Panc1 (cell line): ENCODE results near the gene SERPINB7. TPM values are rescaled to one million over a fixed set of nuclear protein-coding genes. Genes with fewer than 3 reads are reported as not detected.

Experiments used
- ATAC-seq: fragments of 200-7000 bp; cut with Tn5 transposase; 2 replicates; pipeline ENCODE4 v1.9.1; 2020; ENCODE audit warnings: mild to moderate bottlenecking, moderate library complexity
- BruUV-seq: library from RNA; stranded (reverse); fragments of 400-500 nt; replicated peaks from 2 replicates; lab custom pipeline; 2021; lab: Mats Ljungman, UMichigan
- CTCF ChIA-PET: fragments of 300-600 bp; sonication (Branson Sonifier 250); formaldehyde crosslinking; loops from one replicate; lab custom pipeline; 2022; ENCODE audit warnings: antibody characterized with exemption; lab: Charles Lee
- POLR2A ChIA-PET: fragments of 300-600 bp; sonication (Branson Sonifier 250); formaldehyde crosslinking; loops from one replicate; lab custom pipeline; 2022; ENCODE audit warnings: antibody characterized with exemption; lab: Charles Lee
- DNase-seq: peaks from one replicate; pipeline ENCODE4 v3.0.0-alpha.2; 2010; ENCODE audit warnings: low read depth, low spot score
- H3K27ac ChIP-seq: 2 replicates; pipeline ENCODE4 v1.5.1; 2011; ENCODE audit warnings: mild to moderate bottlenecking, low read length, inconsistent platforms
- H3K27me3 ChIP-seq: fragments of 200-500 bp; sonication (Bioruptor generic); 2 replicates; pipeline ENCODE4 v1.6.0; 2014; ENCODE audit warnings: low read length, inconsistent platforms; ENCODE audit not compliant: control insufficient read depth, insufficient read depth
- H3K36me3 ChIP-seq: fragments of 200-500 bp; sonication (Bioruptor generic); 2 replicates; pipeline ENCODE4 v1.5.1; 2014; ENCODE audit warnings: inconsistent platforms, mild to moderate bottlenecking, low read length, moderate library complexity; ENCODE audit not compliant: control insufficient read depth, insufficient read depth
- H3K4me1 ChIP-seq: 2 replicates; pipeline ENCODE4 v1.5.1; 2011; ENCODE audit warnings: inconsistent platforms, mild to moderate bottlenecking, low read length, moderate library complexity; ENCODE audit not compliant: control insufficient read depth, insufficient read depth
- H3K4me3 ChIP-seq, 2 experiments: 2 replicates each; pipeline ENCODE4 v1.5.1; 2011 to 2012; ENCODE audit warnings: low read depth in 2 of 2, low read length in 2 of 2, mild to moderate bottlenecking in 2 of 2, inconsistent platforms in 1 of 2, moderate library complexity in 1 of 2
- H3K9me3 ChIP-seq: fragments of 200-500 bp; sonication (Bioruptor generic); 2 replicates; pipeline ENCODE4 v1.5.1; 2014; ENCODE audit warnings: low read depth, mild to moderate bottlenecking, inconsistent platforms, low read length, moderate library complexity; ENCODE audit not compliant: control insufficient read depth, insufficient read depth
- POLR2AphosphoS5 ChIP-seq: IDR thresholded peaks from 2 replicates; pipeline ENCODE4 v1.6.1; 2012; ENCODE audit warnings: mild to moderate bottlenecking, low read depth, low read length, moderate library complexity
- SIN3A ChIP-seq: IDR thresholded peaks from 2 replicates; pipeline ENCODE4 v1.6.1; 2012; ENCODE audit warnings: low read depth, mild to moderate bottlenecking, low read length, moderate library complexity, borderline replicate concordance; ENCODE audit not compliant: insufficient read depth
- TCF7L2 ChIP-seq: IDR thresholded peaks from 2 replicates; pipeline ENCODE4 v1.6.1; 2011; ENCODE audit warnings: mild to moderate bottlenecking, low read depth, low read length, inconsistent platforms
- in situ Hi-C: cut with HindIII; loops from 2 replicates; pipeline ENCODE4 v1.10.0; 2016; ENCODE audit warnings: low sequenced_read_pairs, low pct_unique_long_range_greater_than_20kb
- intact Hi-C: fragments of 100-400 bp; cut with micrococcal nuclease; formaldehyde crosslinking; loops from one replicate; pipeline ENCODE4 v1.10.0; 2022; ENCODE audit not compliant: unreplicated experiment
- total RNA-seq: library from RNA; stranded (reverse); gene quantifications from one replicate; pipeline ENCODE4 v1.2.1, GENCODE V29; 2021; ENCODE audit not compliant: unreplicated experiment
- TF ChIP-seq, protein P1 (sequence below), 2 experiments: IDR thresholded peaks; 2 replicates each; pipeline ENCODE4 v1.6.1; 2011 to 2012; ENCODE audit warnings: low read depth in 2 of 2, control low read depth in 1 of 2, low read length in 1 of 2, mild to moderate bottlenecking in 1 of 2, moderate library complexity in 1 of 2; ENCODE audit not compliant: insufficient read depth in 1 of 2
- TF ChIP-seq, protein P2 (sequence below): fragments of 450-650 bp; IDR thresholded peaks from 2 replicates; pipeline ENCODE4 v1.5.1; 2017; ENCODE audit warnings: mild to moderate bottlenecking

Gene SERPINB7
- total RNA-seq, 1 experiment from 2014 or later, result not detected

DNA sequence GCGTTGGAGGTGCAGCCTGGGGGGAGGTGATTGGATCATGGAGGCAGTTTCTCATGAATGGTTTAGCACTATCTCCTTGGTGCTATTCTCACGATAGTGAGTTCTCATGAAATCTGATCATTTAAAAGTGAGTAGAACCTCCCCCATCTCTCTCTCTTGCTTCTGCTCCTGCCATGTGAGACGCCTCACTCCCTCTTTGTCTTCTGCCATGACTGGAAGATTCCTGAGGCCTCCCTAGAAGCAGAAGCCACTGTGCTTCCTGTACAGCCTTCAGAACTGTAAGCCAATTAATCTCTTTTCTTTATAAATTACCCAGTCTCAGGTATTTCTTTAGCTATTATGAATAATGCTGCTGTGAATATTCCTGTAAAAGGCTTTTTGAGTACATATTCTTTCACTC is 52.9 kb downstream of the SERPINB7 start:
- POLR2A ChIA-PET, result no interaction called here
- Histone ChIP-seq H3K4me3 (no peak overlapping the region; a peak in 1 of 4 replicates), H3K9me3 (no peaks in the 10 kb centered on the region), H3K36me3 (no peaks in the 10 kb centered on the region), H3K4me1 (no peaks in the 10 kb centered on the region), H3K27me3 (no peaks in the 10 kb centered on the region), H3K27ac (no peak overlapping the region)
- ATAC-seq (no peak), DNase-seq (no peak)
- no peak for TF ChIP-seq TCF7L2
- no peak for TF ChIP-seq POLR2AphosphoS5
- no peak for TF ChIP-seq SIN3A
- TF ChIP-seq, protein P1, sequence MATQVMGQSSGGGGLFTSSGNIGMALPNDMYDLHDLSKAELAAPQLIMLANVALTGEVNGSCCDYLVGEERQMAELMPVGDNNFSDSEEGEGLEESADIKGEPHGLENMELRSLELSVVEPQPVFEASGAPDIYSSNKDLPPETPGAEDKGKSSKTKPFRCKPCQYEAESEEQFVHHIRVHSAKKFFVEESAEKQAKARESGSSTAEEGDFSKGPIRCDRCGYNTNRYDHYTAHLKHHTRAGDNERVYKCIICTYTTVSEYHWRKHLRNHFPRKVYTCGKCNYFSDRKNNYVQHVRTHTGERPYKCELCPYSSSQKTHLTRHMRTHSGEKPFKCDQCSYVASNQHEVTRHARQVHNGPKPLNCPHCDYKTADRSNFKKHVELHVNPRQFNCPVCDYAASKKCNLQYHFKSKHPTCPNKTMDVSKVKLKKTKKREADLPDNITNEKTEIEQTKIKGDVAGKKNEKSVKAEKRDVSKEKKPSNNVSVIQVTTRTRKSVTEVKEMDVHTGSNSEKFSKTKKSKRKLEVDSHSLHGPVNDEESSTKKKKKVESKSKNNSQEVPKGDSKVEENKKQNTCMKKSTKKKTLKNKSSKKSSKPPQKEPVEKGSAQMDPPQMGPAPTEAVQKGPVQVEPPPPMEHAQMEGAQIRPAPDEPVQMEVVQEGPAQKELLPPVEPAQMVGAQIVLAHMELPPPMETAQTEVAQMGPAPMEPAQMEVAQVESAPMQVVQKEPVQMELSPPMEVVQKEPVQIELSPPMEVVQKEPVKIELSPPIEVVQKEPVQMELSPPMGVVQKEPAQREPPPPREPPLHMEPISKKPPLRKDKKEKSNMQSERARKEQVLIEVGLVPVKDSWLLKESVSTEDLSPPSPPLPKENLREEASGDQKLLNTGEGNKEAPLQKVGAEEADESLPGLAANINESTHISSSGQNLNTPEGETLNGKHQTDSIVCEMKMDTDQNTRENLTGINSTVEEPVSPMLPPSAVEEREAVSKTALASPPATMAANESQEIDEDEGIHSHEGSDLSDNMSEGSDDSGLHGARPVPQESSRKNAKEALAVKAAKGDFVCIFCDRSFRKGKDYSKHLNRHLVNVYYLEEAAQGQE (IDR thresholded peaks at IDR 0.05; ENCODE audit: insufficient read depth in 1 of 2, low read depth in 2 of 2, low read length in 1 of 2), result no peak
- TF ChIP-seq, protein P2, sequence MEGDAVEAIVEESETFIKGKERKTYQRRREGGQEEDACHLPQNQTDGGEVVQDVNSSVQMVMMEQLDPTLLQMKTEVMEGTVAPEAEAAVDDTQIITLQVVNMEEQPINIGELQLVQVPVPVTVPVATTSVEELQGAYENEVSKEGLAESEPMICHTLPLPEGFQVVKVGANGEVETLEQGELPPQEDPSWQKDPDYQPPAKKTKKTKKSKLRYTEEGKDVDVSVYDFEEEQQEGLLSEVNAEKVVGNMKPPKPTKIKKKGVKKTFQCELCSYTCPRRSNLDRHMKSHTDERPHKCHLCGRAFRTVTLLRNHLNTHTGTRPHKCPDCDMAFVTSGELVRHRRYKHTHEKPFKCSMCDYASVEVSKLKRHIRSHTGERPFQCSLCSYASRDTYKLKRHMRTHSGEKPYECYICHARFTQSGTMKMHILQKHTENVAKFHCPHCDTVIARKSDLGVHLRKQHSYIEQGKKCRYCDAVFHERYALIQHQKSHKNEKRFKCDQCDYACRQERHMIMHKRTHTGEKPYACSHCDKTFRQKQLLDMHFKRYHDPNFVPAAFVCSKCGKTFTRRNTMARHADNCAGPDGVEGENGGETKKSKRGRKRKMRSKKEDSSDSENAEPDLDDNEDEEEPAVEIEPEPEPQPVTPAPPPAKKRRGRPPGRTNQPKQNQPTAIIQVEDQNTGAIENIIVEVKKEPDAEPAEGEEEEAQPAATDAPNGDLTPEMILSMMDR, result no peak
- CTCF ChIA-PET, result no interaction called here
- BruUV-seq, result no TSS peak
- intact Hi-C loops, result no loop called here
- in situ Hi-C loops, result no loop called here

DNA sequence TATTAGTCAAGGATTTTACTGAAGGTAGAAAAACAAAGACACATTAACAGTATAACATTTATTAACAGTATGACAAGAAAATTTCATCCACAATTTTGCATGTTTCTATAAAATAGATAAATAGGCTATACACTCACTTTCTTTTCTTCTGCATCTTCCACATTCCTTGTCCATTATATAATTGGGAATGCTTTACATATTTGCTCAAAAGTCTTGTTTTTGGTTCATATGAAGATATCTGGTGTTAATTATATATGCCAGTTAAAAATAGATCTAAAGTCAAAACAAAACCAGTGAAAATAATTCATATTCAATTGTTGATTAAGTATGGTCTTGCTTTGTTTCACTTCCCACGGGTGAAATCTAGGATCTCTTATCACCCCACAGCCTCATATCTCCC is 53.4 kb downstream of the SERPINB7 start:
- intact Hi-C loops, result no loop called here
- Histone ChIP-seq H3K4me1 (no peaks in the 10 kb centered on the region), H3K9me3 (no peaks in the 10 kb centered on the region), H3K36me3 (no peaks in the 10 kb centered on the region), H3K27me3 (no peaks in the 10 kb centered on the region), H3K4me3 (peak overlapping the region in 1 of 2 experiments; percentile 1; a peak in 1 of 4 replicates), H3K27ac (no peak overlapping the region)
- TF ChIP-seq POLR2AphosphoS5, result no peak
- TF ChIP-seq, protein P2, result no peak
- TF ChIP-seq, protein P1 (IDR thresholded peaks at IDR 0.05; ENCODE audit: insufficient read depth in 1 of 2, low read depth in 2 of 2, low read length in 1 of 2), result no peak
- CTCF ChIA-PET, result no interaction called here
- BruUV-seq, result no TSS peak
- POLR2A ChIA-PET, result no interaction called here
- no peak for DNase-seq
- in situ Hi-C loops, result no loop called here
- no peak for ATAC-seq
